LNCaP clone FGC (cell line): ENCODE measurements around the gene SPATA6L.

Source experiments
- DNase-seq: peaks from one replicate; pipeline ENCODE4 v3.0.0-alpha.2; 2011; ENCODE audit warnings: low read depth
- H3K4me3 ChIP-seq: 2 replicates; pipeline ENCODE4 v1.5.1; 2011; ENCODE audit warnings: mild to moderate bottlenecking, low read depth, low read length, control low read depth
- TF ChIP-seq, protein P1 (sequence below): IDR thresholded peaks from 2 replicates; pipeline ENCODE4 v1.5.1; 2012; ENCODE audit warnings: mild to moderate bottlenecking; ENCODE audit not compliant: control insufficient read depth, insufficient read depth; ENCODE audit errors: extremely low read depth

Gene SPATA6L

DNA sequence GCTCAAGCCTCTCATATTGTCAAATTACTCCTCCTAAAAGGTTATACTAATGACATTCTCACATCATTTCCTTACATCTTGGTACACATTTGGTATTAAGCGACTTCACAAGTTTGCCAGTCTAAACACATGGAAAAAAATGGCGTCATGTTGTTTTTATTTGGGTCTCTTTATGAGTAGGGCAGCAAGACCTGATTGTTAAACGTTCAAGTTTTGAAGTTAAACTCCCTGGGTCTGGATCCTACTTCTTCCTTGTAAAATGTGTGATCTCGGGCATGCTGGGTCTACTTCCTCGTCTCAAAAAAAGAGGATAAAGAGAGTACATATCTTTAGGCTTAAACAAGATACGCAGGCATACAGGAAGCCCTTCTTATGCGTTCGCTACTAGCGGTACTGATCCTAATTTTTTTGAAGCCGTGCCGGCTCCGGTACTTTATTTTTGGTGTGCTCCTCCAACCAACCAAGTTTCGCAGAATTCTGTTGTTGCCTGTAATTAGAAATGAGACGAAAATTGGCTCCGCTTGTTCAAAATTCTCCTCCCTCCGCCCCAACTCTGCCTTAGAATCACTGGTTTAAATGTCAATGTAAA is 12.5 kb upstream of the SPATA6L start:
- peak overlapping the region; percentile 74 for H3K4me3 ChIP-seq
- DNase-seq = no peak
- TF ChIP-seq, protein P1, sequence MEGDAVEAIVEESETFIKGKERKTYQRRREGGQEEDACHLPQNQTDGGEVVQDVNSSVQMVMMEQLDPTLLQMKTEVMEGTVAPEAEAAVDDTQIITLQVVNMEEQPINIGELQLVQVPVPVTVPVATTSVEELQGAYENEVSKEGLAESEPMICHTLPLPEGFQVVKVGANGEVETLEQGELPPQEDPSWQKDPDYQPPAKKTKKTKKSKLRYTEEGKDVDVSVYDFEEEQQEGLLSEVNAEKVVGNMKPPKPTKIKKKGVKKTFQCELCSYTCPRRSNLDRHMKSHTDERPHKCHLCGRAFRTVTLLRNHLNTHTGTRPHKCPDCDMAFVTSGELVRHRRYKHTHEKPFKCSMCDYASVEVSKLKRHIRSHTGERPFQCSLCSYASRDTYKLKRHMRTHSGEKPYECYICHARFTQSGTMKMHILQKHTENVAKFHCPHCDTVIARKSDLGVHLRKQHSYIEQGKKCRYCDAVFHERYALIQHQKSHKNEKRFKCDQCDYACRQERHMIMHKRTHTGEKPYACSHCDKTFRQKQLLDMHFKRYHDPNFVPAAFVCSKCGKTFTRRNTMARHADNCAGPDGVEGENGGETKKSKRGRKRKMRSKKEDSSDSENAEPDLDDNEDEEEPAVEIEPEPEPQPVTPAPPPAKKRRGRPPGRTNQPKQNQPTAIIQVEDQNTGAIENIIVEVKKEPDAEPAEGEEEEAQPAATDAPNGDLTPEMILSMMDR = no peak

DNA sequence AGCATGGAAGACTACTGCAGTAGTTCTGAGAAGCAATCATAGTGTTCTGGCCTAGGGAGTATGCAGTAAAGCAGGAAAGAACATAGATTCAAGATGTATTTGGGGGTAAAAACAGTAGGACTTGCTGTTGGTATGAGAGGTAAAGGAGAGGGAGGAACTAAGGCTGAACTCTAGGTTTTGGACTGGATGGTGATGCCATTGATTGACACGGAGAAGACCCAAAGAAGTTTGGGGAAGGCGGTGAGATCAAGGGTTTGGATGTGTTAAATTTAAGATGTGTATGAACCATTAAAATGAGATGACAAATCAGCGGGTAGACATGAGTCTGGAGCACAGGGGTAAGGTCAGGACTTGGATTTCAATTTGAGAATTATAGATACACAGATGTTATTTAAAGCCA is 11.1 kb upstream of the SPATA6L start:
- TF ChIP-seq, protein P1 = no peak
- DNase-seq = no peak
- no peak overlapping the region for H3K4me3 ChIP-seq

DNA sequence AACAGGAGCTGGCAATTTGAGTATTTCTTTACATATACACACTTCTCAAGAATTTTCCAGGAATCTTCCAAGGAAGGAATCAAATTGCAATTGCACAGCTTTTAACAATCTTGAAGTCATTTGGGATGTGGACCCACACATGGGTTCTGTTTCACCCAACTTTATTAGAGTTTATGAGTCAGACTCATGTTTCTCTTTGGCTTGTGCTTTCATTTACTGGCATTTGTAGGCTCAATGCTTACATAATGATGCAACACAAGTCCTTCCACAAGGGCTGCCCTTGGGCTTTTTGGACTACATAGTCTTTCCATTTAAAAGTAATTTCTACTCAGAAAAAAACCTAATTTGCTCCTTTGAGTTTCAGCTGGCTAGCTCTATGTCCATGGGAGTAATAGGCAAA is 8.5 kb upstream of the SPATA6L start:
- H3K4me3 ChIP-seq = no peak overlapping the region
- TF ChIP-seq, protein P1 = no peak
- DNase-seq = no peak

DNA sequence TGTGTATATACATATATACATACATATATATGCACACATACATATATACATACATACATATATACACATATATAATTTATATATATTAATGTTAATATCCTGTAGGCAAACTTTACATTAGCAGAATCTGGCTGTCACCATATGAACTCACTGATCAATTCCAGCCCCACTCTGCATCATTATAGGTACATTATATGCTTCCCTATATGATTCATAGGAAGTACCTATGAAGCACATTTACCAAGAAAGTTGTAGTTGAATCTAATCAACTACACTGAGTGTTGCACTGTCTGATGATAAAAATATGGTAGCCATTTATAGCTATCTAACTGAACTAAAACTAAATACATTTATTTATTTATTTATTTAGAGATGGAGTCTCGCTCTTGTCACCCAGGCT is 5.5 kb upstream of the SPATA6L start:
- TF ChIP-seq, protein P1 = no peak
- H3K4me3 ChIP-seq = no peak overlapping the region
- DNase-seq = no peak

DNA sequence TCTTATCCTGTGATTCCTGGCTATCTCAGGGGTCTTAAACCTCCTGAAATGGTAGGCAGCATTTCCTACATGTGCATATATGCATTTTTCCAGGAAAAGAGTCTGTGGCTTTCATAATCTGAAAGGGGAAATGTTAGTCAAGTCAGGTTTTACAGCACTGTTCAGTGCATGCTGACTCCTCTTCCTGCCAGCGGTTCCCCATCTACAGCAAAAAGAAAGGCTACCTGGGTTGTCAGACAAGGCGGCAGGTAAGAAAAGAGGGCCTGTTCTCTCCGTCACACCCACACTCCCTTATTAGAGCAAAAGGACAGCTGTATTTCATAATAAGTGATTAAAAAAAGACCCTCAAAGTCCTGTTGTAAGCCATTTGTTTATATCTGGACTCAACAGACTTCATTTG is 4.3 kb upstream of the SPATA6L start:
- no peak for DNase-seq
- no peak overlapping the region for H3K4me3 ChIP-seq
- TF ChIP-seq, protein P1 = no peak

DNA sequence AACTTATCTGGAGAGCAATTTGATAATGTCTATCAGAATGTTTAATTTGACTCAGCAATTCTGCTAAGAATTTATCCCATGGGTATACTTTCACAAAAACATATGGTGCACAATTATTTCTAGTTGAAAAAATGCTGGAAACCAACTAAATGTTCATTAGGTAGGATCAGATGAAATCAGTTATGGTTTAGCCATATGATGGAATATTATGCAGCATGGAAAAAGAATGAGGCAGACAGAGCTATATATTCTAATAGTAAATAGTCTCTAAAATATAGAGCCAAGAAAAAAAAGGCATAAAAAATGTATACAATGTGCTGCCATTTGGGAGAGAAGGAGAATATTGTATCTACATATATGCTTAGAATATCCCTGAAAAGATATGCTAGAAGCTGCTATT is 3.6 kb upstream of the SPATA6L start:
- TF ChIP-seq, protein P1 = no peak
- no peak for DNase-seq

DNA sequence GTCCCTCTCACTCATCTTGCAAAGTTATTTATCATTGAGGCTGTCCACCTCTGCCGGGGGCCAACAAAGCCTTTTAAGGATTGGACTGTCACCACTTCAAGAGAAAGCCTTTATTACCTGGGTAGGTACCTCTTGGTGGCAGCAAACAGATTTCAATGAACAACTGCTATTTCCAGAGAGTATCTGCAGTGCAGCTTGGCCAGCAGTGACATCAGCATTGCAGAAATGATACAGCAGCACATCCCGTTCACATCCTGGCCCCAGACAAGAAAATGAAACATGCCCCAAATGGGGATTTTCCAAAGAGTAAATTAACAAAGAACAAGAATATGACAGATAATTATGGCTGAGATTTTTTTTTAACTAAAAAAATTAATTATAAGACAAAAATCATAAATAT is 2.3 kb upstream of the SPATA6L start:
- no peak overlapping the region for H3K4me3 ChIP-seq
- no peak for DNase-seq
- TF ChIP-seq, protein P1 = no peak

More for the DNA sequence above, 3.6 kb upstream of the SPATA6L start:
- no peak overlapping the region for H3K4me3 ChIP-seq
